VCaP (cell line): Measurements from ENCODE around the gene RAPGEF1.

ENCODE experiments used
- H3K27ac ChIP-seq: fragments of 450-650 bp; 2 replicates; pipeline ENCODE4 v1.5.1; 2017
- TF ChIP-seq, protein P1 (sequence below): fragments of 450-650 bp; conservative IDR thresholded peaks from 2 replicates; pipeline ENCODE4 v1.5.1; 2017; ENCODE audit warnings: mild to moderate bottlenecking, moderate library complexity

RAPGEF1 gene

DNA sequence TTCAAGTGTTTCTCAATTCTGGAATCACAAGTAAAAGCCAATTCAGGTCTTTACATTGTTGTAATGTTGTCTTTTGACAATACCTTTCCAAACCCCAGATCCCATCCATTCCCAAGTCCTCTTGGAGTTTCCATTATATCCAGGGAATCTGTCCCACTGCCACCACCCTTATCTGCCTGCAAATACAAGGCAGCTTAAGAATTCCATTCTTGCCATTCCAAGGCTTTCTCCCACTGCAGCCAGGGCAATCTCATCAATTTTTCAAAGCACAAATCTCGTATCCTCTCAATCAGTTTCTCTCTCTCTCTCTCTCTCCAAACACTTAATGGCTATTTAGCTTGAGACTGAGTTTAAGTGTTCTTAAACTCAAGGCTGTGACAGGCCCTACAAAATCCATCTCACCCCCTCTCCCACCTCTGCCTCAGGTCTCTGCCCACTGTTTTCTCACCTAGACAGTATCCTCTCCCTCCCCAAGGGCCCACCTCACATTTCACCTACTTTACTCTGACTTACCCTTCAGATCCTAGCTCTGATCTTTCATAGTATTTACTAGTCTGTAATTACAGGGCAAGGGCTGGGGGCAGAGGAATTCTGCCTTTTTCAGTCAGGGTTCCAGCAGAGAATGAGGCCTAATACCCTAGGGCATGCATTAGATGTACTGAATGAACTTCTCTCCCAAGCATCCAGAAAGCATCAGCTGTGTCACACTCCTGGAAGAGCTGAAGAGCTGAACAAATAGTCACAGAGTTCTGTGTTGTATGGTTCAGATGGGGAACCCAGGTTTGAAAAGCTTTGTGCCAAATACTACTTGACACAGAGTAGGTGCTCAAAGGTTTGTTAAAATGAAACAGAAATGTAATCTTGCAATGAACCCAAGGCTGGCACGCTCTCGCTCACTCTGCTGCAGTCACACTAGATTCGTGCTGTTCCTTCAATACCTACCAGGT, 46.0 kb downstream of the RAPGEF1 start:
- H3K27ac ChIP-seq = no peak overlapping the region
- TF ChIP-seq, protein P1, sequence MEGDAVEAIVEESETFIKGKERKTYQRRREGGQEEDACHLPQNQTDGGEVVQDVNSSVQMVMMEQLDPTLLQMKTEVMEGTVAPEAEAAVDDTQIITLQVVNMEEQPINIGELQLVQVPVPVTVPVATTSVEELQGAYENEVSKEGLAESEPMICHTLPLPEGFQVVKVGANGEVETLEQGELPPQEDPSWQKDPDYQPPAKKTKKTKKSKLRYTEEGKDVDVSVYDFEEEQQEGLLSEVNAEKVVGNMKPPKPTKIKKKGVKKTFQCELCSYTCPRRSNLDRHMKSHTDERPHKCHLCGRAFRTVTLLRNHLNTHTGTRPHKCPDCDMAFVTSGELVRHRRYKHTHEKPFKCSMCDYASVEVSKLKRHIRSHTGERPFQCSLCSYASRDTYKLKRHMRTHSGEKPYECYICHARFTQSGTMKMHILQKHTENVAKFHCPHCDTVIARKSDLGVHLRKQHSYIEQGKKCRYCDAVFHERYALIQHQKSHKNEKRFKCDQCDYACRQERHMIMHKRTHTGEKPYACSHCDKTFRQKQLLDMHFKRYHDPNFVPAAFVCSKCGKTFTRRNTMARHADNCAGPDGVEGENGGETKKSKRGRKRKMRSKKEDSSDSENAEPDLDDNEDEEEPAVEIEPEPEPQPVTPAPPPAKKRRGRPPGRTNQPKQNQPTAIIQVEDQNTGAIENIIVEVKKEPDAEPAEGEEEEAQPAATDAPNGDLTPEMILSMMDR = no peak

DNA sequence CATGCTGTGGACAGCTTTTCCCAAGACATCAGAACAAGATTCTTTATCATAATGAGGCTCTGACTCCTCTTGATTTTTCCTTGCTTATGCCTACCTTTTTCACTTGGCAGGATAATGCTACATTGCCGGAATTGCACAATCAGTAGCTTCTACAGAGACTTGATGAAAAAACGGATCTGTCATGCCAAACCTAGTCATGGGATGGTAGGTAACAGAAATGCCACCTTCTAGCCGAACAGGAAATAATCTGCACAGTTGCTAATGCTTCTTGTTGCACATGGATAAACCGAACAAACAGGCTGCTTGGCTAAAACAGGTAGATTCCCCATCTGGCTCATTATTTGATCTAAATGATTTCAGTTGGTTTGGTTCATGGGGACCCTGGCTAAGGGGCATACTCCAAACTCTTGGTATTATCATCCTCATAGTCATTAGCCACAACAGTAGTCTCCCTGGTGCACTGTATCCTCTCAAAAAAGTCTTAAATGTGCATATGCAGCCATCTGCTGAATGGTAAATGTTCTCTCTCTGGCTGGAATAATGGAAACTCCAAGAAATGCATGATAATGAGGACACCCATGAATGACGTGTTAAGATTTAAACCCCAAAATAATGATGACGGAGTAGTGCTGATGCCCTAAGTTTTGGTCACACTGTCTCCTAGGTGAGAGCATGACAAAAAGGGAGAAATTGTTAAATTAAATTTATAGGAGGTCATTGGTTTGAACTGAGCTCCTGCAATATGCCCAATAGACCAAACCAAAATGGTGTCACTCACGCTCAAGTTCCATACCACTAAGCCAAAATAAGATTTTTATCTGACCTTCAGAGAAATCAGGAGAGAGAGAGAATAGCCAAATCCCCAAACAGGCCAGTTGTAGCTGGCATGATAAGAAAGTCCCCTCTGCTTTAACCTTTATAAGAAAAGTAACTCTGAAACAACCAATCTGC, 47.0 kb downstream of the RAPGEF1 start:
- TF ChIP-seq, protein P1 = no peak
- no peak overlapping the region for H3K27ac ChIP-seq

DNA sequence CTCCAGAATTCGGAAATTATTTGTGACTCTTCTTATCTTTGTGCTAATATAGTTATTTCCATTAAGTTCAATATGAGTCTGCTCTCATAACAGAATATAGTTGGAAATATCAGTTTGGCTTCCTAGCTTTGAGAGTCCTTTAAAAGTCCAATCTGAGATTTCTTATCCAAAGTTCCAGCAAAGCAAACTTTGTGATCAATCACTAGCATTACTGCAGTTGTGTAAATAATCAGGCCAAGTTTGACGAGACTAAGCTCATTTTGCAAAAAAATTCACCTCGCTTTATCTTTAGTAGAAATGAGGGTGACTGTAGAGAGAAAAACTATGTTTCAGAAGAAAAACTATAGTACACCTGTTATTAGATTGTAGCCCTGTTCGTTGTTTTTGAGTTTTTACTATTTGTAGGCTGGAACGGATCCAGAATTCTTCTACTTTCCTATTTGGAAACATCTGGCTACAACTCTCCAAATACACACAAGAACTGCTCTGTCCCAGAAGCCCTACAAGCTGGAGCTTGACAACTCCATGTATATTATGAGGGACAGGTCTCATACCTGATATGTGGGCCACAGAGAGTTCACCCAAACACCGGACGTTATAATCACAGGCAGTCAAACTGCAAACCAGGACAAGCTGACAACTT, 47.8 kb downstream of the RAPGEF1 start:
- H3K27ac ChIP-seq = no peak overlapping the region
- TF ChIP-seq, protein P1 = no peak

DNA sequence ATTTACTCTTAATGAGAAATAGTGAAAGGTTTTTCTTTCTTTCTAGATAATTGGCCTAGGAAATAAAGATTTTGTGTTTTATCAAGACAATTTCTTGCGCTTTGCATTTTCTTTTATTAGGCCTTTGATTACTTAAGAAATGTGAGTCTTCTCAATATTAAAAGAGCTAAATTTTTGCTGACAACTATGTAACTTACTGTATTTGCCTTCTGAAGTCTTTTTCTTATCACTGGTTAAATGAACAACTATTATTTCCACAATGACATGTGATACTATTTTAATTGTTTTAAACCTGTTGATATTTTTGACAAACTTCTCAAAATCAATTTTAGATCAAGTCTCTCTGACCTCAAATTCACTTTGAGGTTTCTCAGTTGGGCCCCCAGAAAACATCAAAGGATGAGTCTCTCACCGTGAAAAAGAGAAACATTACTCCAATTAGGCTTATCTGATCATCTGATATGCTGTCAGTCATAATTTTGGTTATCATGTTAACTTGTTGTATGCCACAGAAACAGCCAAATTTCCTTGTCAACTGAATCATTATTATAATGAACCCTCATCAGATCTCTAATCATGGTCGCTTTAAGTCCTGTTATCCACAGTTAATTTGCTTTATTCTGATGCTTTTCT, 48.8 kb downstream of the RAPGEF1 start:
- H3K27ac ChIP-seq = no peak overlapping the region
- TF ChIP-seq, protein P1 = no peak

DNA sequence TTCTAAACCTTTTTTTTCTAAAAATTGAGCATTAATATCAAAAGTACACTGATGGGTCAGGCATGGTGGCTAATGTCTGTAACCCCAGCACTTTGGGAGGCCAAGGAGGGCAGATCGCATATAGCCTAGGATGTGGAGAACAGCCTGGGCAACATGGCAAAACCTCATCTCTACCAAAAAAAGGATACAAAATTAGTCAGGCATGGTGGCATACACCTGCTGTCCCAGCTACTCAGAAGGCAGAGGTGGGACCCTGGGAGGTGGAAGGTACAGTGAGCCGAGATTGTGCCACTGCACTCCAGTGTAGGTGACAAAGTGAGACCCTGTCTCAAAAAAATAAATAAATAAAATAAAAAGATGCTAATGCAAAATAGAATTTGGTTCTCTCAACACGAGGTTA, 49.4 kb downstream of the RAPGEF1 start:
- TF ChIP-seq, protein P1 = no peak
- H3K27ac ChIP-seq = no peak overlapping the region

DNA sequence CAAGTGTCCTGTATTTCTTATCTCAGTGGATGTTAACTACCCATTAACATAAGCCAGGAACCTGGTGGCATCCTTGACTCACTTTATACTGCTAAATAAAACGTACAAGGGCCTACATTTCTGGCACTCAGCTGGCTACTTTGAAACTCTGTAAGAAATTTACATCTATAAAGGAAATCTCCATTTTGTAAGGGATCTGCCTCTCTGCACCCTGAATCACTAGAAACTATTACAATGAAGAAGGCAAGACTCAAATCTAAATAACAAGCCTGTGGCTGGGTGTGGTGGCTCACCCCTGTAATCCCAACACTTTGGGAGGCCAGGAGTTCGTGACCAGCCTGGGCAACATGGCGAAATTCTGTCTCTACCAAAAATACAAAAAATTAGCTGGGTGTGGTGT, 51.5 kb downstream of the RAPGEF1 start:
- no peak overlapping the region for H3K27ac ChIP-seq
- TF ChIP-seq, protein P1 = no peak
